HG02571 (cell line): Measurements from ENCODE around the gene PNPLA1.

ENCODE experiments used
- ATAC-seq: cut with Tn5 transposase; IDR thresholded peaks from one replicate; pipeline ENCODE4 v1.9.1; 2021; ENCODE audit warnings: mild to moderate bottlenecking, moderate library complexity; ENCODE audit not compliant: unreplicated experiment

The PNPLA1 gene

GRCh38 chr6:36314221-36315014 is 44.6 kb downstream of the PNPLA1 start:
- ATAC-seq, result no peak

- ATAC-seq, result no peak
These were observed 46.1 kb downstream of the PNPLA1 start for GRCh38 chr6:36315921-36316320.

- no peak for ATAC-seq
These were observed 47.8 kb downstream of the PNPLA1 start for GRCh38 chr6:36317623-36318022.

GRCh38 chr6:36318690-36319435 is 49.0 kb downstream of the PNPLA1 start:
- ATAC-seq, result no peak

GRCh38 chr6:36319436-36319762 is 49.5 kb downstream of the PNPLA1 start:
- ATAC-seq, result no peak

GRCh38 chr6:36319821-36320220 is 50.0 kb downstream of the PNPLA1 start:
- ATAC-seq, result no peak

GRCh38 chr6:36320475-36320874 is 50.6 kb downstream of the PNPLA1 start:
- no peak for ATAC-seq

GRCh38 chr6:36322591-36322990 is 52.7 kb downstream of the PNPLA1 start:
- ATAC-seq, result no peak

GRCh38 chr6:36323062-36323461 is 53.2 kb downstream of the PNPLA1 start:
- ATAC-seq, result no peak

GRCh38 chr6:36324191-36324590 is 54.3 kb downstream of the PNPLA1 start:
- no peak for ATAC-seq

GRCh38 chr6:36324715-36325114 is 54.9 kb downstream of the PNPLA1 start:
- ATAC-seq, result no peak

GRCh38 chr6:36326356-36326995 is 56.6 kb downstream of the PNPLA1 start:
- ATAC-seq, result no peak

- no peak for ATAC-seq
These were observed 57.5 kb downstream of the PNPLA1 start for GRCh38 chr6:36327226-36327918.

GRCh38 chr6:36327919-36328236 is 58.0 kb downstream of the PNPLA1 start:
- ATAC-seq, result no peak

- no peak for ATAC-seq
These were observed 58.7 kb downstream of the PNPLA1 start for GRCh38 chr6:36328600-36328999.

- no peak for ATAC-seq
These were observed 60.0 kb downstream of the PNPLA1 start for GRCh38 chr6:36329798-36330291.

- ATAC-seq, result no peak
These were observed 60.5 kb downstream of the PNPLA1 start for GRCh38 chr6:36330366-36330765.

- no peak for ATAC-seq
These were observed 61.5 kb downstream of the PNPLA1 start for GRCh38 chr6:36331381-36331780.

GRCh38 chr6:36333171-36333895 is 63.5 kb downstream of the PNPLA1 start:
- no peak for ATAC-seq

- ATAC-seq, result no peak
These were observed 64.3 kb downstream of the PNPLA1 start for GRCh38 chr6:36333931-36334725.
